ENCODE data around the gene INO80B.
"Not testable (repeated sequence)": the region's sequence is repeated elsewhere in the genome, so short reads cannot be mapped to it uniquely, and the experiment has no call there.

INO80B gene

GRCh38 chr2:74454654-74455511, at the start of gene INO80B:
INO80B (plus strand) TSS chr2:74455087; CDS start chr2:74455117, 30 bp downstream.
- peak; percentile 100 for DNase-seq (ENCODE audit: low spot score)

GRCh38 chr2:74406035-74406434, 48.9 kb upstream of the INO80B start:
- DNase-seq (ENCODE audit: low spot score), result no peak

GRCh38 chr2:74407682-74408081, 47.2 kb upstream of the INO80B start:
- no peak for DNase-seq (ENCODE audit: low spot score)

GRCh38 chr2:74413001-74413698, 41.7 kb upstream of the INO80B start:
- DNase-seq (ENCODE audit: low spot score), result no peak

- DNase-seq (ENCODE audit: low spot score), result no peak
Observed at GRCh38 chr2:74414441-74414840, 40.4 kb upstream of the INO80B start.

- DNase-seq (ENCODE audit: low spot score), result no peak
Observed at GRCh38 chr2:74414881-74415761, 39.8 kb upstream of the INO80B start.

- no peak for DNase-seq (ENCODE audit: low spot score)
Observed at GRCh38 chr2:74415762-74416395, 39.0 kb upstream of the INO80B start.

GRCh38 chr2:74416778-74417177, 38.1 kb upstream of the INO80B start:
- DNase-seq (ENCODE audit: low spot score), result no peak

GRCh38 chr2:74417197-74417596, 37.7 kb upstream of the INO80B start:
- DNase-seq (ENCODE audit: low spot score), result no peak

GRCh38 chr2:74417763-74418162, 37.1 kb upstream of the INO80B start:
- no peak for DNase-seq (ENCODE audit: low spot score)

GRCh38 chr2:74418312-74418711, 36.6 kb upstream of the INO80B start:
- DNase-seq (ENCODE audit: low spot score), result no peak

GRCh38 chr2:74419345-74419744, 35.5 kb upstream of the INO80B start:
- DNase-seq (ENCODE audit: low spot score), result no peak

- DNase-seq (ENCODE audit: low spot score), result no peak
Observed at GRCh38 chr2:74420006-74420405, 34.9 kb upstream of the INO80B start.

- not testable (repeated sequence) for DNase-seq (ENCODE audit: low spot score)
Observed at GRCh38 chr2:74420443-74421103, 34.3 kb upstream of the INO80B start.

GRCh38 chr2:74421221-74421870, 33.5 kb upstream of the INO80B start, which contains the start of the genes C2orf81 and WDR54:
C2orf81 (minus strand) TSS chr2:74421619; CDS start chr2:74421560, 59 bp downstream.
WDR54 (plus strand) TSS chr2:74421730; CDS start chr2:74422154, 424 bp downstream.
- DNase-seq (ENCODE audit: low spot score), result peak; percentile 96

- no peak for DNase-seq (ENCODE audit: low spot score)
Observed at GRCh38 chr2:74423231-74424095, 31.4 kb upstream of the INO80B start.

GRCh38 chr2:74424139-74424992, 30.5 kb upstream of the INO80B start:
- no peak for DNase-seq (ENCODE audit: low spot score)

- no peak for DNase-seq (ENCODE audit: low spot score)
Observed at GRCh38 chr2:74424995-74425406, 29.9 kb upstream of the INO80B start.

- DNase-seq (ENCODE audit: low spot score), result no peak
Observed at GRCh38 chr2:74425523-74425922, 29.4 kb upstream of the INO80B start.
